DMS114 treated with DMSO at 0.1 percent for 48 hours (cell line): Measurements from ENCODE around the gene PARD3.

Experiments
- DNase-seq: peaks from one replicate; lab custom pipeline; 2025; ENCODE audit not compliant: unreplicated experiment; lab: John Stamatoyannopoulos, UW

The PARD3 gene

DNA sequence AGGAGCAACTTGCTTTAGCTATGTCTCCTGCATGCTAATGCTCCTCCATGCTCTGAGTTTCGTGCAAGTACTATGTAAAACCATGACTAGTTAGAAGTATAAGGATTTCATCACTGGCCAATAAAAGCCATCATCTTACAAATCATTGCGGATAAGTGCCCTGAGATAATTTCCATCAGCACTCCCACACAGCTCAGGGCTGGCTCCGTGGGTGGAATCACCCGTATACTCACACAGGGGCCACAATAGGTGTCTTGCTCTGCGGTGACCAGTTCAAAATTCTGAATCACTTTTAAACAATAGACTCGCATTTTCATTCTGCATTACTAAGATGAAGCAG lies 227.4 kb downstream of the PARD3 start:
- no peak for DNase-seq

GRCh38 chr10:34587002-34587679 lies 228.0 kb downstream of the PARD3 start:
- no peak for DNase-seq

DNA sequence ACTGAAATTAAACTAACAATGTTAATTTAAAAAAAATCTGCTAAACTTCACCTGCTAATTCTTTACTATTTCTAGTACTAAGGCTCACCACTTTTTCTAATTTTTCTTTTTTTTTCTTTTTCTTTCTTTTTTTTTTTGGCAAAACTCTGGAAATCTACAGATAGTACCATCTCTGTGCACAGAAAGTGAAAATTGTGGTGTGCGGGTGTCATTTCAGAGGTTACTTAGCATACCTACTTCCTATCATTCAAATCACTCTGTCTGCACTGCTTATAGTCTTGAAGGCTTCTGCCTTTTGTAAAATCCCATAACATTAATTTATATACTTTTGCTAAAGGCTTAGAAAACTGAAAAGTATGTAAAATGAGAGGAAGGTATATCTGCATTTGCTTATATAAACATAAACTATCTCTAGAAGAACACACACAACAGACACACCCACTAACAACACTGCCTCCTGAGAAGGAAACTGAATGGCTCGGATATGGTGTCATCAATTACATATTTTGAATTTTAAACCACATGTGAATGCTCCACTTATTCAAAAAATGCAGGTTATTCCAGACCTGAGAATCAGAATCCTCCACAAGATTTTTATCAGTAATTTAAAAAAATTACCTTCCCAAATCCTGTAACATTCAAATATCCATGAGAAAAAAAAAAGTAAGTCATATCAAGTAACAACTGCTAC lies 229.5 kb downstream of the PARD3 start:
- DNase-seq, result no peak

GRCh38 chr10:34584164-34584563 lies 230.9 kb downstream of the PARD3 start:
- DNase-seq, result no peak

- DNase-seq, result no peak
These were observed 233.1 kb downstream of the PARD3 start for GRCh38 chr10:34581801-34582532.

DNA sequence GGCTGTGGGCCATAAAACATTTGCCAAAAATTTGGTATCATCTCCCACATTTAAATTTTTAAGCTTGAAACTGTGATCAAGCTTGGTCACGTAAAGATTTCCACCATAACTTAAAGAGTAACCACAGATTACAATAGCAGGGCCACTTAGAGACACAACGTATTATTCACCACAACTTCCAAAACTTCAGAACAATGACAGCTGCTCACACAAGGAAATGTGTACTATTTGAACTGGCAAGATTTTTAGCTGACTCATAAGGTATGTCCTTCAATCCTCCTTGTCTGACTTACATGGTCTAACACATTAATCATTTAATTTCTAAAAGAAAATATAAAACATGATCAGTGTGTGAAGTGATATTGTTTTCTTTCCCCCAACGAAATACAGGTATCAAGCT lies 234.5 kb downstream of the PARD3 start:
- DNase-seq, result no peak

DNA sequence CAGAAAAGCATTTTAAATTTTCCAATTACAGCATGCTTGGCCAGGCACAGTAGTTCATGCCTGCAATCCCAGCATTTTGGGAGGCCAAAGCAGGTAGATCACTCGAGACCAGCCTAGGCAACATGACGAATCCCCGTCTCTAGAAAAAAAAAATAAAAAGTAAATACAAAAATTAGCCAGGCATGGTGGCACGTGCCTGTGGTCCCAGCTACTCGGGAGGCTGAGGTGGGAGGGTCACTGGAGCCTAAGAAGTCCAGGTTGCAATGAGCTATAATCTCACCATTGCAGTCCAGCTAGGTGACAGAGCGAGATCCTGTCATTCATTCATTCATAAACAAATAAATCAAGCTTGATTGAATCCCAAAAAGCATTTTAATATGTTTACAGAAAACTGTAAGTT lies 234.9 kb downstream of the PARD3 start:
- DNase-seq, result no peak

GRCh38 chr10:34578468-34578867 lies 236.6 kb downstream of the PARD3 start:
- DNase-seq, result no peak

- DNase-seq, result no peak
These were observed 238.3 kb downstream of the PARD3 start for GRCh38 chr10:34576797-34577196.

DNA sequence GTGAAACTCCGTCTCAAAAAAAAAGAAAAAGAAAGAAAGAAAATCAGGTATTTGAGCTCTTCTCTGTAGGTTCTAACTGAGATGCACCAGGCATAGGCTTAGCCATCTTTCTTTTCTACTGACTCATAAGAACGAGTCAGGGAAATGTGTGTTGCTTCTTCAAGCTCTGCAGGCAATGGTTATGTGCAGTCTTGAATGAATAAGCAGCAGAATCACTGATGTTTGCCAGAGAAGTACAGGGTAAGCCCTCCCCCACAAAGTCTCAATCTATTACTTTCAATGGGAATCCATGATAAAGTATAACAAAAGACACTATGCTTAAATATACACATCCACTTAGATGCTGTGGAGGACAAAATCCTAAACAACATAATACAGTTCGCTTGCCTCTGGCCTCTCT lies 239.2 kb downstream of the PARD3 start:
- DNase-seq, result no peak

GRCh38 chr10:34574353-34574934 lies 240.7 kb downstream of the PARD3 start:
- DNase-seq, result no peak

GRCh38 chr10:34570887-34571286 lies 244.2 kb downstream of the PARD3 start:
- DNase-seq, result no peak

DNA sequence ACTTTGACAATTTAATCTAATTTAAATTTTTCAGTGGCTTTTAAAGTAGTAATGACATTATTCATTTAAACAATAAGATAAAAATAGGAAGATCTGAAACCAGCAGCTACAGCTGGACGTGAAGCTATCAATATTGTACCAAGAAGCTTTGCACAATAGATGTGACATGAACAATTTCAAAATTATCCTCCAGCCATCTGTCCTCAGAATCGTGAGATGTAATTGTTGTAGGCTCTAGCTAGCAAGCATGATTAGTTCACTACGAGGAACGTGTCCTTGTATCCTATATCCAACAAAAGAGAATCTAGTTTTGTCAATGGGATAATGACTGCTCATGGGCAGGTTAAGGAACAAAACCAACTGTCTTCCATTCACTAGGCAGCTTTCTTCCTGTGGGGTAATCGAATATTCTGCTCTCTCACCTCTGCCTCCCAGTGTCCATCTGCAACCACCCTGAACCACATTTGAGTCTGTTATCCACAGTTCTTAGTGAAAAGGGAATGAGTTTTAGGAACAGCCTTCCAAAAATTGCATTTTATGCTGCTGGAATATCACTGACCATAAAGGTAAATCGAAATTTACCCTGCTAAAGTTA lies 247.3 kb downstream of the PARD3 start:
- no peak for DNase-seq

- DNase-seq, result no peak
These were observed 249.2 kb downstream of the PARD3 start for GRCh38 chr10:34565934-34566333.

DNA sequence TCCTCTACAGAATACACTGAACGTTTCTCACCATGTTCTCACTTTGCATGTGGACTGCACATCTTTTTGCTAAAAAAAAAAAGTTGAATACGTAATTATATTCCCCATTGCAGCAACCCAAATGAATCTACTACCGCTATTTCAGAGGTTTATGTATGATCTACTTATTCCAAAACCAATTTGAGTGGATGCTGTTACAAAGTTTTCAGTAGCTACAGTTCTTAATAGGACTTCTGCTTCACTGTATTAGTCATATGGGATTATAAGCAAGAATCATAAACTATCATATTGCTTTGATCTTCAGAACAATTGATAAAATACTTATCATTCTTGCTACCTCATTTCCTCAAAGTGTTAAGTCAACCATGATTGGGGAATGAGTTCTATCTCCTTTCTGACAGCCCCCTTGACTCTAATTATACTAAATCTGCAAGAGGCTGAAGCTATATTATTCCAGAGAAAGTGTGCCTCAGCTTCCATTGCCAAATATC lies 257.0 kb downstream of the PARD3 start:
- DNase-seq, result no peak

DNA sequence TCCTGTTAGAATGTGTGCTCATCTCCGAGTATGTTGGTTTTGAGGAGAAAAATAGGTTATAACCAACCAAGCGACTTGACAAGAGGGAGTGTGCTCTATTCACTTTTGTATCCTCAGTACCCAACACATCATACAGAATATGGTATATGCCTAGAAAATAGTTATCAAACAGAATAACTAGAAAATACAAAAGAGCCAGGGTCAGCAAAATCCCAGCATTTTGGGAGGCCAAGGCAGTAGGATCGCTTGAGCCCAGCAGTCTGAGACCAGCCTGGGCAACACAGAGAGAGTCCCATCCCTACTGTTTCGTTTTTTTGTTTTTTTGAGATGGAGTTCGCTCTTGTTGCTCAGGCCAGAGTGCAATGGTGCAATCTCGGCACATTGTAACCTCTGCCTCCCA lies 257.9 kb downstream of the PARD3 start:
- no peak for DNase-seq

DNA sequence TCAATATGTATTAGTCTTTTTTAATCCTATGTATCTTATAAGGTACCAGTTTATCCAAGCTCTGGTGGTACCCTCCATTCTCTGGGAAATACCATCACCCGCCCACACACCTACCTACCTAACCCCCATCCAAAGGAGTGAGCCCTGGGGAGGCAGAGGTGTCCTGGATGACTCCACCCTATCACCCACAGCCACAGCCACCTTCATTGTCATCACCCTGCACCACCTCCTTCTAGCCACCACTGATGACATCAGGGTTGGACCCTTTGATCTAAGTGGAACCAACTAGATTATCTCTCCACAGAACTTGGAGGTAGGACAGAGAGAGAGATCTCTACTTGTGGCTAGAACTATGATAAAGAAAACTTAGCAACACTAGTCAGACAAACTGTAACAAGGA lies 259.4 kb downstream of the PARD3 start:
- no peak for DNase-seq

GRCh38 chr10:34553747-34554146 lies 261.3 kb downstream of the PARD3 start:
- no peak for DNase-seq

DNA sequence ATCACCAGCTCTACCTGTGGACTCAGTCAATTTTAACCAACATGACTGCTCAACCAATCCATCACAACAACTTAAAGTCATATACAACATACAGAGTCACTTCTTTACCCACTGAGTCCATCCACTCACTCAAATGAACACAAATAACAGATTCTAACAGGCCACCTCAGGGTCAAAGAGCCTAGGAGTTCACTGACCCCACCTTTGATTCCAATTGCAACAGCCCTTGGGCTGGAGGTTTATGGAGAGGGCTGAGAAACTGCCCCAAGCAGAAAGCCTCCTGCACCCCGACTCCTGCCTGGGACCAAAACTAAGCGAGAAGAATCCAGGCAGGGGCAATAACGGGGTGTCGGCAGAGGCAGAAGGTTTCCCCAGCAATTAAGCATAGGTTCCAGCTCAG lies 263.8 kb downstream of the PARD3 start:
- no peak for DNase-seq

- DNase-seq, result no peak
These were observed 265.1 kb downstream of the PARD3 start for GRCh38 chr10:34549953-34550352.

DNA sequence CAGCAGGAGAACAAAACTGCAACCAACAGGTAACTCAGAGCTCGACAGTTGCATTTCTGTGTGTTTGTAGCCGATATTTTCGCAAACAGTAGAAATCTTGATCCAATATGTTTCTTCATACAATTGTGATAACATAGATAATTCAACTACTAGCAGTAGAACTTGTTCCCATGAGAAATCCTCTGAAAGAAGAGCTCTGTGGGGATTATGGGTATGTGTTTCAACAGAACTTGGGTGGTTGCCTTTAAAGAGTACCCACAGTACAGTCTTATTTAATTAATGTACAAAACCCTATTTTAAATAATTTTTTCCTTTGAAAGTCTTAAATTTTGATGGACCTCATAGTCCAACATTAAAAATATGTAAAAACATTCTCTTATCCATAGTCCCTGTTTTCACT lies 266.1 kb downstream of the PARD3 start:
- DNase-seq, result no peak
